ENCODE data around the gene NLRC5.
A peak's percentile ranks its signal among the peaks of the same experiment; 100 is the strongest.

DNA sequence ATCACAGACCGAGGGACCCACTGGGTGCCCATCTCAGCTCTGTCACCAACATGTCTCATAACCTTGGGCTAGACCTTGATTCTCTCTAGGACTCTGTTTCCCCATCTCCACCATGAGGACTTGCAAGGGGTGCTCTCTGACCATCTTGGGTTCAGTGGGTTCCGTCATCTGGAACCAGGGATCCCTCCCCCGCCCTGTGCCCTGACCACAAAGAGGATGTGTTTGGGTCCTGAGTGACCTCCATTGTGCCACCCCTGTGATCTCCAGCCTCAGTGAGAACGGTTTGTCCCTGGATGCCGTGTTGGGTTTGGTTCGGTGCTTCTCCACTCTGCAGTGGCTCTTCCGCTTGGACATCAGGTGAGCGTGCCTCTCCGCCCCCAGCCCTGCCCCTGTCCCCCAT is 53.9 kb downstream of the NLRC5 start:
- no peak for TF ChIP-seq POLR2A (IDR thresholded peaks at IDR 0.05; ENCODE audit: low read depth, low read length)
- no peak for TF ChIP-seq TAF1 (IDR thresholded peaks at IDR 0.05; ENCODE audit: low read depth, low read length)
- TF ChIP-seq POLR2AphosphoS5 (IDR thresholded peaks at IDR 0.05; ENCODE audit: low read depth, low read length): no peak
- 0 out of 2 replicates have a peak, but pooled peaks have one; percentile 12 for TF ChIP-seq POU2F2 (IDR thresholded peaks at IDR 0.05; ENCODE audit: low read depth, low read length)
- TF ChIP-seq SPI1 (IDR thresholded peaks at IDR 0.05; ENCODE audit: low read depth, low read length): no peak
